ES-I3 (cell line): ENCODE data around the gene PROX1.
"Not testable (repeated sequence)": the region's sequence is repeated elsewhere in the genome, so short reads cannot be mapped to it uniquely, and the experiment has no call there.

Experiments
- H3K36me3 ChIP-seq: 2 replicates; pipeline ENCODE4 v1.6.1; 2013; ENCODE audit warnings: mild to moderate bottlenecking, low read length, control low read depth, moderate library complexity; ENCODE audit not compliant: insufficient read depth
- H3K4me1 ChIP-seq: 2 replicates; pipeline ENCODE4 v1.6.1; 2013; ENCODE audit warnings: mild to moderate bottlenecking, control low read depth, low read length; ENCODE audit not compliant: insufficient read depth
- H3K9ac ChIP-seq: 2 replicates; pipeline ENCODE4 v1.6.1; 2013; ENCODE audit warnings: low read depth, mild to moderate bottlenecking, low read length, moderate library complexity
- H3K9me3 ChIP-seq: 2 replicates; pipeline ENCODE4 v1.6.1; 2013; ENCODE audit warnings: mild to moderate bottlenecking, low read length, moderate library complexity; ENCODE audit not compliant: control insufficient read depth, insufficient read depth

Gene PROX1

DNA sequence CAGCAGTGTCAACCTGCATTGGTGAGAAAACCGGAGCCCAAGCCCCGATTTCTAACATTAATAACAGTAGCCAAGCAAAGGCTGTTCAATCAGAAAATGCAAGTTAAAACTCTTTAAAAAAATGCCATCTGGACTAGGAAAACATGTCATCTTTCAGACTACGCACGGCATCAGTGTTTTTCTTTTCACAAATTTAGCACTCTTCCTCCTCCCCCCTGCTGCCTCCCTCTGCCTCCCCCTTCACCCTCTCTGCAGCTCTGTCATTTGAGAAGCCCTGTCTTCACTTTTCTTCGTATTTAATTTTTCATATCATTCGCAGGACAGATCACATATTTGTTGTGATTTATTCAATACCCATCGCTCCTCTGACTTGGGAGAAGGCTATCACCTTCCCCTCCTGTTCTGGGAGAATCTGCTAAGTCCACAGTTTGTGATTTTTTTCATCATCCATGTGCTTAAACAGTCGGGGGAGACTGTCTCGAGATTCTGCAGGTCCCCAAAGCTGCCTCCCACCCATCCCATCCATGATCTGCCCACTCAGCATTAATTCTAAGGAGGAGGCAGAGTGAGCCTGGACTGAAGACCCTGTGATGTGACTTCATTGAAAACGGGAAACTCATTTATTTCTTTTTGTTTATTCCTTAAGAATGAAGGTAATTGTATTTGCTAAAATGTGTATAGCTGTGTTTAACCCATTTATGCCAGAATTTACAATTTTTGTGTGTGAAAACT, 84.8 kb downstream of the PROX1 start:
- Histone ChIP-seq H3K9ac (no peak overlapping the region), H3K4me1 (no peaks in the 10 kb centered on the region), H3K36me3 (no peaks in the 10 kb centered on the region), H3K9me3 (no peaks in the 10 kb centered on the region)

DNA sequence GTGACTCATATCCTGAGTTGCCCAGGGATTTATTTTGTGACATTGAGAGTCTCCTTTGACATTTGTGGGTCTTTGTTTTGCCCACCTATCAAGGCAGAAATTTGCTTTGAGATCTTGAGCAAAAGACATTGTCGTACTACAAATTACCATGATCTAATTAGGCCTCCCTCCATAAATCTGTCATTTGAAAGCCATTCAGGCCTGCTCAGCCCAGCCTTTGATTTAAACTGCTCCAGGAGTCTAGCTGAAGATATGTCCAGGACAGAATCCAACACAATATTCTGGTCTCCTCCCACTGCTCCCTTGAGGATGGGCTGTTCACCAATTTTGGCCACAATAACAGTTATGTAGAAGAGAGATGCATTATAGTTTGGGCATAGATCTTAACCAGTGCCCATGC, 86.7 kb downstream of the PROX1 start:
- H3K36me3 ChIP-seq = no peaks in the 10 kb centered on the region
- peaks cover 10% of the 10 kb centered on the region; the same call in 1 of the 2 replicates for H3K4me1 ChIP-seq
- no peaks in the 10 kb centered on the region for H3K9me3 ChIP-seq
- H3K9ac ChIP-seq = no peak overlapping the region

DNA sequence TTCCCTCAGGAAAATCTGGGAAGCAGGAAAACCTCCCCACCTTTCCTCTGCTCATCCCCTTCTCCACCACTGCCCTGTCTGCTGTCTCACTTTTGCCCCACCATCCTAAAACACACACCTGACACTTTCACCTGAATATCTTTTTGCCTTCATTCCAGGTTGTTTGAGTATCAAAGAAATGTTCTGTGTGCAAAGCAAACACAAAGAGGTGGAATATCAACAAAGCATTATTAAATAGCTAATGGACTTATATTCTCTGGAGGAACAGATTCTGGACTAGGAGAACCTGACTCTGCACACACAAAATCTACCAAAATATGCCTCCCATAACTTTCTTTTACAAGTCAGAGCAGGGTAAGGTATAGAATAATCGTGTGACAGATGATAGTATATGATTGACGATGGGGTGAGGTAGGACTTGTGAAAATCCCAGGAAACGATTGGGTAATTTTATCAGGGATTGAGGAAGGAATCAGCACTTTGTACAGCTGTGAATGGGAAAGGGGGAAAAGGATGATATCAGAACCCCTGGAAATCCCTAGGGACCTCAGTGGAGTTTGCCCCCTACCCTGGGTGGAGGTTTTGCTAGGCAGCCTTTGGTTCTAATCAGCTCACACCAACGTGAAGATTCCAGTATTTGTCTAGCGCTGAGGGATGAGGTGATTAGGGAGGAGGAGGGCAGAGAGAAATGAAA, 87.7 kb downstream of the PROX1 start:
- Histone ChIP-seq H3K9ac (no peak overlapping the region), H3K36me3 (no peaks in the 10 kb centered on the region), H3K9me3 (no peaks in the 10 kb centered on the region), H3K4me1 (peaks cover 10% of the 10 kb centered on the region; the same call in 1 of the 2 replicates)

DNA sequence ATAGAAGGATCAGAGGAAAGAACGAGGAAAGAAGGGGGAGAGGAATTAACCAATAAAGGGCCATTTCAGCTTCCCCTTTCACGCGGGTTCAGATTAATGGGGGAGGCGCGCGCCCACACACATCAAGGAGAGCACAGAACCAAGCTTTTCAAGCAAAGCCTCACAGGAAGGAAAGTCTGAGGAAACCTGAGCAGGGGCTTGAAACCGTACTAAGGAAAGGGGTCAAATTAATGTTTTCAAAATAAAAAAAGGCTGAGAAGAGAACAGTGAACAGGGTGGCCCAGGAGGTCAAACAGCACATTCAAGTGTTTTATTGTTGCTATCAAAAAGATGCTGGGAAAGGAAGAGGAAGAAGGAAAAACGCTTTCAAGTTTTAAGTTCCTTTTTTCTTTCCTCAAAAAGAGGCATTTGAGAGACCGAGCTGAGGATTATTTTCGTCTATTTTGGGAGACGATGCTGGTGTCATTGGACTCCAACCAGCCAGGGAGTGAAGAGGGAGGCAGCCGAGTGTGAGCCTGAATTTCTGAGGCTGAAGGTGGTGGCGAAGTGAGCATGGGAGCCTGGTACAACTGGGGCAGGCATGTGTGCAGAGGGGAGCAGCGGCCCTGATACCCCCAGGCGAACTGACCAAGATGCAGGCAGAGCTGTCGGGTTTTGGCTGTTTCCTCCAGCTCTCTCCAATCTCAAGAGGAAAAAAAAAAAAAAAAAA, 88.4 kb downstream of the PROX1 start:
- no peaks in the 10 kb centered on the region for H3K36me3 ChIP-seq
- H3K9me3 ChIP-seq = no peaks in the 10 kb centered on the region
- peaks cover 10% of the 10 kb centered on the region; the same call in 1 of the 2 replicates for H3K4me1 ChIP-seq
- H3K9ac ChIP-seq = no peak overlapping the region

DNA sequence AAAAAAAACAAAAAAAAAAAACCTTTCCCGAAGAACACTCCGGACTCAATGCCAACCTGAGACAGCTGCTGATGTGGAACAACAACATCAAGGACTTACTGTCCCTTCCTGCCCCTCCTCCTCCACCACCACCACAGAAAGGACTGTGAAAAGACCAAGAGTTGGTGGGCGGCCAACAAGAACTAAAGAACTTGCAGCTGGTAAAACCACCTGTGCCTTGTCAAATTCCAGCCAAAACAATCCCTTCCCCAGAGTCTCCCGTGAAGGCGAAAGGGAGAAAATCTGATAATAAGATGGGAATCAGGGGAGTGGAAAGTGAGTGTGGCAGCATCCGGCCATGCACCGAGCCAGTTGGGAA, 88.9 kb downstream of the PROX1 start:
- Histone ChIP-seq H3K9me3 (no peaks in the 10 kb centered on the region), H3K9ac (no peak overlapping the region), H3K36me3 (no peaks in the 10 kb centered on the region), H3K4me1 (peaks cover 10% of the 10 kb centered on the region; the same call in 1 of the 2 replicates)

DNA sequence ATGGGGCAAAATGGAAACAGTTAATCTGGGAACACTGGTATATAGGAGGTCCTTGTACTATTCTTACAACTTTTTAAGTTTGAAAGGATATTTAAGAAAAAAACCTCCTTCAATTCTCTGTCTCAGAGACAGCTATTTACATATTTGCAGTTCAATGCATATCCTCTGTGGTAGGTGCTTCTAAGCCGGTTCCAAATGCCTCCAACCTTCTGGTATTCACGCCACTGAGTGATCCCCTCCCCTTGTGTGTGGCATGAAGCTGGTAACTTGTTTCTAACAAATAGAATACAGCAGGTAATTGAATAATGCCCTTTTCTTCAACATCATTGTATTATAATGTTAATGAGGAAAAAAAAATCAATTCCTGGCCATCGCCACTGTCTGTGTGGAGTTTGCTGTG, 91.2 kb downstream of the PROX1 start:
- Histone ChIP-seq H3K36me3 (no peaks in the 10 kb centered on the region), H3K9ac (no peak overlapping the region), H3K4me1 (peaks cover 10% of the 10 kb centered on the region; the same call in 1 of the 2 replicates), H3K9me3 (no peaks in the 10 kb centered on the region)

DNA sequence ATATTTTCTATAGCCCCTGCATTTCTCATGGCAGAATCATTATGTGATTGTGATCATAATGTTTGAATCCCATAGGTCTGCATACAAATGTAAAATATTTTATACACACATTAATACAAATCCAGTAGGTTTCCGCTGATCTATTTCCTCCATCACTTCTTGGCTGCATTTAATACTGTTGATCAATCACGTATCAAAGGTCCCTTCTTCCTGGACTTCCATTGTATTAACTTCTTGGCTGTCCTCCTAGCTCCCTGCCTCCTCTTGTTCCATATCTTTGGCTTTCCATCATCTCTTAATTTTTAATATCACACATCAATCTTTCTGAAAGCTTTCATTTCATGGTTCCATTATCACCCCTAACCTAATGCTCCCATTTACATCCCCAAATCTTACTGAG, 97.6 kb downstream of the PROX1 start:
- Histone ChIP-seq H3K9ac (no peak overlapping the region), H3K9me3 (no peaks in the 10 kb centered on the region), H3K36me3 (no peaks in the 10 kb centered on the region), H3K4me1 (no peaks in the 10 kb centered on the region)

DNA sequence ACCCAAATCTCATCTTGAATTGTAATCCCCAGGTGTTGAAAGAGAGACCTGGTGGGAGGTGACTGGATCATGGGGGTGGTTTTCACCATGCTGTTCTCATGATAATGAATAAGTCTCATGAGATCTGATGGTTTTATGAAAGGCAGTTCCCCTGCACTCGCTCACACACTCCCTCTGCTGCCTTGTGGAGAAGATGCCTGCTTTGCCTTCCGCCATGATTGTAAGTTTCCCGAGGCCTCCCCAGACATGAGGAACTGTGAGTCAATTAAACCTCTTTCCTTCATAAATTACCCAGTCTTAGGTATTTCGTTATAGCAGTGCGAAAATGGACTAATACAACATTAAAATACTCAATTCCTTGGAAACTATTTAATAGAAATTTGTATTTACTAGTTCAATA, 99.2 kb downstream of the PROX1 start:
- Histone ChIP-seq H3K36me3 (no peaks in the 10 kb centered on the region), H3K9me3 (no peaks in the 10 kb centered on the region), H3K9ac (no peak overlapping the region), H3K4me1 (no peaks in the 10 kb centered on the region)

DNA sequence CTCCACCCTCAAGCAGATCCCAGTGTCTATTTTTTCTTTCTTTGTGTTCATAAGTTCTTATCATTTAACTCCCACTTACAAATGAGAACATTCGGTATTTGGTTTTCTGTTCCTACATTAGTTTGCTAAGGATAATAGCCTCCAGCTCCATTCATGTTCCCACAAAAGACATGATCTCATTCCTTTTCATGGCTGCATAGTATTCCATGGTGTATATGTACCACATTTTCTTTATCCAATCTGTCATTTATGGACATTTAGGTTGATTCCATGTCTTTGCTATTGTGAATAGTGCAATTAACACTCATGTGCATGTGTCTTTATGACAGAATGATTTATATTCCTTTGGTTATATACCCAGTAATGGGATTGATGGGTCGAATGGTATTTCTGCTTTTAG, 101.2 kb downstream of the PROX1 start:
- H3K9me3 ChIP-seq, H3K9ac ChIP-seq, H3K4me1 ChIP-seq, H3K36me3 ChIP-seq: not testable (repeated sequence)
